Tibial nerve (tissue), 4 donors: ENCODE data around the gene RPS6KL1.

Experiments used
- EP300 ChIP-seq, 2 donors: sonication (generic); formaldehyde crosslinking; IDR thresholded peaks; one replicate each; pipeline ENCODE4 v1.6.1; 2017; ENCODE audit warnings: antibody characterized with exemption in 2 of 2, mild to moderate bottlenecking in 1 of 2
- POLR2A ChIP-seq, 2 donors: fragments of 450-650 bp; IDR thresholded peaks; one replicate each; pipeline ENCODE4 v1.6.1; 2017; ENCODE audit warnings: antibody characterized with exemption in 2 of 2, mild to moderate bottlenecking in 2 of 2, moderate library complexity in 2 of 2
- TF ChIP-seq, protein P1 (sequence below), 5 experiments: fragments of 200-600 bp in 3 of 5; fragments of 450-650 bp in 2 of 5; sonication (generic) in 3 of 5; IDR thresholded peaks; one replicate each; pipeline ENCODE4 v1.5.1; 2016 to 2019; ENCODE audit warnings: antibody characterized with exemption in 5 of 5, mild to moderate bottlenecking in 3 of 5, moderate library complexity in 2 of 5

DNA sequence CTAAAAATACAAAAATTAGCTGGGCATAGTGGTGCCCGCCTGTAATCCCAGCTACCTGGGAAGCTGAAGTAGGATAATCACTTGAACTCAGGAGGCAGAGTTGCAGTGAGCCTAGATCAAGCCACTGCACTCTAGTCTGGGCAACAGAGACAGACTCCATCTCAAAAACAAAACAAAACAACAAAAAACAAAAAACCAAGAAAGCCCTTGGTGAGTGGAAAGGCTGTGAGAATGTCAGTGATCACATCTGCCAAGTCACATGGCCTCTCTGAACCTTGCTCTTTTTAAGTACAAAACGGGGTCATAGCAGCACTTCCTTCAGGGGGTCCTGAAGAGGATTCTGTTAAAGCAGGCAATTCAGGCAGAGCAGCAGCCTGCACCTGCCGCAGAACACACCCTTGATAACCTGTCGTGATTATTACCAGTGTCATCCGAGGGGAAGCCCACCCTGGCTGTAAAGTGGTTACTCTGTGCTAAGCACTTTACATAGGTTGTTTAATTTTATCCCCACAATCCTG is 9.6 kb downstream of the RPS6KL1 start:
- TF ChIP-seq, protein P1, sequence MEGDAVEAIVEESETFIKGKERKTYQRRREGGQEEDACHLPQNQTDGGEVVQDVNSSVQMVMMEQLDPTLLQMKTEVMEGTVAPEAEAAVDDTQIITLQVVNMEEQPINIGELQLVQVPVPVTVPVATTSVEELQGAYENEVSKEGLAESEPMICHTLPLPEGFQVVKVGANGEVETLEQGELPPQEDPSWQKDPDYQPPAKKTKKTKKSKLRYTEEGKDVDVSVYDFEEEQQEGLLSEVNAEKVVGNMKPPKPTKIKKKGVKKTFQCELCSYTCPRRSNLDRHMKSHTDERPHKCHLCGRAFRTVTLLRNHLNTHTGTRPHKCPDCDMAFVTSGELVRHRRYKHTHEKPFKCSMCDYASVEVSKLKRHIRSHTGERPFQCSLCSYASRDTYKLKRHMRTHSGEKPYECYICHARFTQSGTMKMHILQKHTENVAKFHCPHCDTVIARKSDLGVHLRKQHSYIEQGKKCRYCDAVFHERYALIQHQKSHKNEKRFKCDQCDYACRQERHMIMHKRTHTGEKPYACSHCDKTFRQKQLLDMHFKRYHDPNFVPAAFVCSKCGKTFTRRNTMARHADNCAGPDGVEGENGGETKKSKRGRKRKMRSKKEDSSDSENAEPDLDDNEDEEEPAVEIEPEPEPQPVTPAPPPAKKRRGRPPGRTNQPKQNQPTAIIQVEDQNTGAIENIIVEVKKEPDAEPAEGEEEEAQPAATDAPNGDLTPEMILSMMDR (IDR thresholded peaks at IDR 0.05) = no peak
- no peak for TF ChIP-seq POLR2A (IDR thresholded peaks at IDR 0.05)
- no peak for TF ChIP-seq EP300 (IDR thresholded peaks at IDR 0.05)
